SK-N-MC (cell line): ENCODE measurements around the gene HK1.
A peak's percentile ranks its signal among the peaks of the same experiment; 100 is the strongest.

Experiments
- DNase-seq: peaks from one replicate; pipeline ENCODE4 v3.0.0-alpha.2; 2011; ENCODE audit warnings: low read depth, low spot score
- H3K27ac ChIP-seq: fragments of 200-600 bp; sonication (generic); 2 replicates; pipeline ENCODE4 v1.5.1; 2016; ENCODE audit warnings: mixed run types
- H3K36me3 ChIP-seq: fragments of 200-600 bp; sonication (generic); 2 replicates; pipeline ENCODE4 v1.6.1; 2017; ENCODE audit warnings: antibody characterized with exemption, low read length, mixed read lengths; ENCODE audit not compliant: insufficient read depth
- H3K4me3 ChIP-seq: fragments of 200-600 bp; sonication (generic); 2 replicates; pipeline ENCODE4 v1.5.1; 2016
- H3K9ac ChIP-seq: fragments of 200-600 bp; sonication (generic); 2 replicates; pipeline ENCODE4 v1.8.0; 2017; ENCODE audit warnings: mixed run types, mixed read lengths; ENCODE audit not compliant: insufficient read length
- H3K9me3 ChIP-seq: fragments of 200-600 bp; sonication (generic); 2 replicates; pipeline ENCODE4 v1.6.1; 2017; ENCODE audit warnings: low read depth, mild to moderate bottlenecking, antibody characterized with exemption, low read length, moderate library complexity, mixed read lengths
- EZH2 ChIP-seq: fragments of 200-600 bp; sonication (generic); IDR thresholded peaks from one replicate; pipeline ENCODE4 v1.6.1; 2017; ENCODE audit warnings: antibody characterized with exemption
- FOXP2 ChIP-seq: optimal IDR thresholded peaks from 2 replicates; pipeline ENCODE3; 2011; ENCODE audit warnings: mild to moderate bottlenecking, moderate library complexity; ENCODE audit not compliant: insufficient read depth; ENCODE audit errors: extremely low read length, control extremely low read depth
- POLR2AphosphoS5 ChIP-seq: IDR thresholded peaks from 2 replicates; pipeline ENCODE4 v1.6.1; 2012; ENCODE audit warnings: mild to moderate bottlenecking, low read depth, low read length, borderline replicate concordance

Gene HK1

GRCh38 chr10:69437321-69438259 is 159.3 kb downstream of the HK1 start:
- Histone ChIP-seq H3K9me3 (no peaks in the 10 kb centered on the region), H3K4me3 (no peak overlapping the region), H3K9ac (no peak overlapping the region), H3K36me3 (no peaks in the 10 kb centered on the region), H3K27ac (no peak overlapping the region)
- no peak for DNase-seq
- no peak for TF ChIP-seq EZH2
- TF ChIP-seq FOXP2: no peak
- no peak for TF ChIP-seq POLR2AphosphoS5

- TF ChIP-seq EZH2: no peak
- H3K9me3 ChIP-seq: no peaks in the 10 kb centered on the region
- peak overlapping the region; percentile 68; the same call in 1 of the 2 replicates for H3K27ac ChIP-seq
- DNase-seq: no peak
- H3K4me3 ChIP-seq: peak overlapping the region; percentile 51
- no peak overlapping the region for H3K9ac ChIP-seq
- no peaks in the 10 kb centered on the region for H3K36me3 ChIP-seq
Measured at GRCh38 chr10:69438536-69439349, 160.4 kb downstream of the HK1 start.

GRCh38 chr10:69439350-69439739 is 161.0 kb downstream of the HK1 start:
- TF ChIP-seq EZH2: no peak
- TF ChIP-seq POLR2AphosphoS5: no peak
- TF ChIP-seq FOXP2: no peak
- no peak overlapping the region for H3K4me3 ChIP-seq
- H3K9ac ChIP-seq: no peak overlapping the region
- no peak for DNase-seq
- no peaks in the 10 kb centered on the region for H3K36me3 ChIP-seq
- no peaks in the 10 kb centered on the region for H3K9me3 ChIP-seq
- no peak overlapping the region for H3K27ac ChIP-seq

GRCh38 chr10:69439813-69440506 is 161.7 kb downstream of the HK1 start:
- TF ChIP-seq POLR2AphosphoS5: no peak
- no peak for TF ChIP-seq FOXP2
- TF ChIP-seq EZH2: no peak
- H3K27ac ChIP-seq: no peak overlapping the region
- no peaks in the 10 kb centered on the region for H3K36me3 ChIP-seq
- no peak overlapping the region for H3K4me3 ChIP-seq
- H3K9me3 ChIP-seq: no peaks in the 10 kb centered on the region
- H3K9ac ChIP-seq: no peak overlapping the region
- DNase-seq: no peak

GRCh38 chr10:69443354-69443753 is 165.1 kb downstream of the HK1 start:
- Histone ChIP-seq H3K4me3 (no peak overlapping the region), H3K27ac (no peak overlapping the region), H3K9me3 (no peaks in the 10 kb centered on the region), H3K36me3 (no peaks in the 10 kb centered on the region), H3K9ac (no peak overlapping the region)
- TF ChIP-seq EZH2 (no peak), FOXP2 (no peak), POLR2AphosphoS5 (no peak)
- no peak for DNase-seq

GRCh38 chr10:69445041-69445440 is 166.7 kb downstream of the HK1 start:
- no peak for TF ChIP-seq FOXP2
- TF ChIP-seq EZH2: no peak
- TF ChIP-seq POLR2AphosphoS5: no peak
- H3K4me3 ChIP-seq: no peak overlapping the region
- H3K9ac ChIP-seq: no peak overlapping the region
- H3K9me3 ChIP-seq: no peaks in the 10 kb centered on the region
- H3K27ac ChIP-seq: no peak overlapping the region
- DNase-seq: no peak
- no peaks in the 10 kb centered on the region for H3K36me3 ChIP-seq

- Histone ChIP-seq H3K36me3 (no peaks in the 10 kb centered on the region), H3K4me3 (no peak overlapping the region), H3K27ac (no peak overlapping the region), H3K9me3 (no peaks in the 10 kb centered on the region), H3K9ac (no peak overlapping the region)
- TF ChIP-seq POLR2AphosphoS5 (no peak), EZH2 (no peak), FOXP2 (no peak)
- DNase-seq: no peak
Measured at GRCh38 chr10:69446229-69446628, 167.9 kb downstream of the HK1 start.

GRCh38 chr10:69446650-69447151 is 168.4 kb downstream of the HK1 start:
- Histone ChIP-seq H3K9me3 (no peaks in the 10 kb centered on the region), H3K27ac (no peak overlapping the region), H3K36me3 (no peaks in the 10 kb centered on the region), H3K4me3 (no peak overlapping the region), H3K9ac (no peak overlapping the region)
- DNase-seq: no peak
- no peak for TF ChIP-seq POLR2AphosphoS5
- TF ChIP-seq FOXP2: no peak
- no peak for TF ChIP-seq EZH2
